AG10803 (cell line): Measurements from ENCODE around the gene EPYC.

Source experiments
- DNase-seq: peaks from one replicate; pipeline ENCODE4 v3.0.0; 2010; ENCODE audit warnings: low read depth
- H3K4me3 ChIP-seq: 2 replicates; pipeline ENCODE4 v1.5.1; 2011; ENCODE audit warnings: mild to moderate bottlenecking, low read length, control low read depth
- TF ChIP-seq, protein P1 (sequence below): conservative IDR thresholded peaks from 2 replicates; pipeline ENCODE4 v1.5.1; 2011; ENCODE audit warnings: mild to moderate bottlenecking, low read length, control low read depth, inconsistent platforms

Gene EPYC

GRCh38 chr12:91009319-91009950 is 4.7 kb upstream of the EPYC start:
- no peak for DNase-seq
- TF ChIP-seq, protein P1, sequence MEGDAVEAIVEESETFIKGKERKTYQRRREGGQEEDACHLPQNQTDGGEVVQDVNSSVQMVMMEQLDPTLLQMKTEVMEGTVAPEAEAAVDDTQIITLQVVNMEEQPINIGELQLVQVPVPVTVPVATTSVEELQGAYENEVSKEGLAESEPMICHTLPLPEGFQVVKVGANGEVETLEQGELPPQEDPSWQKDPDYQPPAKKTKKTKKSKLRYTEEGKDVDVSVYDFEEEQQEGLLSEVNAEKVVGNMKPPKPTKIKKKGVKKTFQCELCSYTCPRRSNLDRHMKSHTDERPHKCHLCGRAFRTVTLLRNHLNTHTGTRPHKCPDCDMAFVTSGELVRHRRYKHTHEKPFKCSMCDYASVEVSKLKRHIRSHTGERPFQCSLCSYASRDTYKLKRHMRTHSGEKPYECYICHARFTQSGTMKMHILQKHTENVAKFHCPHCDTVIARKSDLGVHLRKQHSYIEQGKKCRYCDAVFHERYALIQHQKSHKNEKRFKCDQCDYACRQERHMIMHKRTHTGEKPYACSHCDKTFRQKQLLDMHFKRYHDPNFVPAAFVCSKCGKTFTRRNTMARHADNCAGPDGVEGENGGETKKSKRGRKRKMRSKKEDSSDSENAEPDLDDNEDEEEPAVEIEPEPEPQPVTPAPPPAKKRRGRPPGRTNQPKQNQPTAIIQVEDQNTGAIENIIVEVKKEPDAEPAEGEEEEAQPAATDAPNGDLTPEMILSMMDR, result no peak
- no peak overlapping the region for H3K4me3 ChIP-seq

DNA sequence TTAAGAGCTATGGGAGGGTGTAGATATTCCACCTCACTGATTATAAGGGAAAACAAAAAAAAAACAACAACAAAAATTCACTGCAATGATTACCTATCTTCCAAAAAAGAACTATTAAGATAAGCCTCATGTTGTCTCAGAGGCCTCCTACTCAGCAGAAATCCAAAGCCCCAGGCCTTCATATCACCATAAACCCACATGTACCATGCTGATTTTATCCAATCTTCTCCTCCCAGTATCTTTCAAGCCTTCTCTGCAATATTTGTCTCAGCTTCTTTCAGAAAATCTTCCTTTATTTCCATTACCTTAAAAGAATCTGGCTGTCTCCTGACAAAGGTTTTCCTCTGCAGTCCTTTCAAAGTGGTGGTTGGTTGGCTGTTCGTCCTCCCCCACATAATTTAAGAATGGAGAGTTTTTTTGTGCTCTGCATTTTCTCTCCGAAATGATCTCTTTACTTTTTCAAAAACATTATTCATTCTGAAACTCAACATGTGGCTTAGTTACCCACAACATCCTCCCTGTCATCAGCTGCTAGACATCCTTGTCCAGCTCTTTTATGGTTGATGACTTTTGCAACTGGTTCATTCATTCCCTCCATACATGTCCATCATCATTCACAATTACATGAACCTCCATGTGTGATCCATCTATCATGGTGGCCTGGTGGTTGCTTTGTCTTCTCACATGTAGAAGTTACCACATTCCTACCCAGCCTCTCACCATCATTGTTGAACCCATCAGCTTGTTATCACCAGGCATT is 2.9 kb upstream of the EPYC start:
- TF ChIP-seq, protein P1, result no peak
- DNase-seq, result no peak
- H3K4me3 ChIP-seq, result no peak overlapping the region

DNA sequence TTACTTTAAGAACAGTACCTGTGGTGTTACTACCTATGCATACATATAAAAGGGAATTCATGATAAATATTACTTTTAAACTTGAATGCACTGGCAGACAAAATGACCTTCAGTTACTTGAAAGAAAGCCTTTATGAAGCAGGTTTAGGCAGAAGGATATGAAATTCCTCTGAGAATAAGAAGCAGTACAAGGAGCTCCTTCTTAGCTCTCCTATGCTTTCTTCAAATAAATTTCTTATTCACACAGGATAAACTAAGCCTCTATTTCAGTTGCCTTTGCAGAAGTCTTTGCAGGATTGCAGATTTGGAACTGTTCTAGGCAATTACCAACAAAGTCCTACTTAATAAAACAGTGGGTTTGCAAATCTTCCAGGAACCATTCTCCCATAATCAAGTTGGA is 1.0 kb downstream of the EPYC start:
- TF ChIP-seq, protein P1, result no peak
- no peak for DNase-seq
- H3K4me3 ChIP-seq, result no peak overlapping the region

- TF ChIP-seq, protein P1, result no peak
- DNase-seq, result no peak
- no peak overlapping the region for H3K4me3 ChIP-seq
Measured at GRCh38 chr12:91001306-91001705, 3.5 kb downstream of the EPYC start.

GRCh38 chr12:90999966-91000365 is 4.8 kb downstream of the EPYC start:
- DNase-seq, result no peak
- TF ChIP-seq, protein P1, result no peak

DNA sequence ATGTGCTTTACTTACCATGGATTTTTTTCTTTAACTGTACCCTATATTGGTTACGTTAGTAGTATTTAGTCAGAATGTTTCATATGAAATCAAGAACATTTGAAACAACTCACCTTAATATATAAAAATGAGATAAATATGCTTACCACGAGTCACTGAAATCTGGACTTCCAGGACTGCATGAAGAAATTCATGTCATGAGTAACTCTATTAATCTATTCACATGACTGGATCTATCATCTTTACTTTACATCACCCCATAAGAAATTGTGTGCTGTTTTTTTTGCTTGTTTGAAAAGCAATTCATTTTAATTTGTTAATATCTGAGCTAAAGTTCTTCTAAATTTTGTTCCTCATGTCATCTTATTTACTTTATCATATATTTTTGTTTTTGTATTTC is 5.2 kb downstream of the EPYC start:
- TF ChIP-seq, protein P1, result no peak
- DNase-seq, result no peak
- no peak overlapping the region for H3K4me3 ChIP-seq

More at GRCh38 chr12:90999966-91000365, 4.8 kb downstream of the EPYC start:
- no peak overlapping the region for H3K4me3 ChIP-seq

DNA sequence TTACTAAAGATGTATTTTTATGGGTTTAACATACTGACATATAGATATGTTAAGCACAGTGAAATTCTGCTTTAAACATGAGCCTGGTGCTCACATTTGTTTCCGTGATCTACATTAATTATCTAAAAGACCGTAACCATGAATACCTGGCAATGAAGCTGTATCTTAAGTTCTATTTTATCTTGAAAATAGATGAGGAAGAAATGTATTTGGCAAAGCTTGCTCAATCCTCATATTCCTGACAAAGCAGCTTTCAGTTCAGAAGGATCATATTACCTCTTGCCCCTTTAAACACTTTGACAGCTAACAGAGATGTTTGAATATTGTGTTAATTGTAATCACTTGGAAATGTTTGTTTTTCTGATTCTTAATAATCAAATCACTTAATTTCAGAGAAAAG is 9.8 kb downstream of the EPYC start:
- DNase-seq, result no peak
- TF ChIP-seq, protein P1, result no peak
- H3K4me3 ChIP-seq, result no peak overlapping the region
